GM18873 (cell line): ENCODE results near the gene MEX3A.
"Not testable (repeated sequence)": the region's sequence is repeated elsewhere in the genome, so short reads cannot be mapped to it uniquely, and the experiment has no call there.

ENCODE experiments used
- ATAC-seq: cut with Tn5 transposase; IDR thresholded peaks from one replicate; pipeline ENCODE4 v1.9.1; 2021; ENCODE audit warnings: mild to moderate bottlenecking, moderate library complexity, moderate number of reproducible peaks; ENCODE audit not compliant: unreplicated experiment, low FRiP score

MEX3A gene

GRCh38 chr1:156082309-156083091 lies at the start of gene MEX3A:
MEX3A (minus strand) TSS chr1:156082465; CDS start chr1:156081998, 467 bp downstream.
- no peak for ATAC-seq

GRCh38 chr1:156130578-156130942 lies 48.3 kb upstream of the MEX3A start:
- no peak for ATAC-seq

- no peak for ATAC-seq
Measured at GRCh38 chr1:156129687-156130577, 47.7 kb upstream of the MEX3A start.

- ATAC-seq = no peak
Measured at GRCh38 chr1:156128654-156129597, 46.7 kb upstream of the MEX3A start.

- no peak for ATAC-seq
Measured at GRCh38 chr1:156128308-156128653, 46.0 kb upstream of the MEX3A start.

GRCh38 chr1:156126630-156127534 lies 44.6 kb upstream of the MEX3A start:
- peak; percentile 37 for ATAC-seq

- ATAC-seq = no peak
Measured at GRCh38 chr1:156126043-156126629, 43.9 kb upstream of the MEX3A start.

GRCh38 chr1:156125544-156125943 lies 43.3 kb upstream of the MEX3A start:
- ATAC-seq = not testable (repeated sequence)

- ATAC-seq = no peak
Measured at GRCh38 chr1:156124557-156125483, 42.6 kb upstream of the MEX3A start.

GRCh38 chr1:156123356-156124196 lies 41.3 kb upstream of the MEX3A start:
- ATAC-seq = no peak

GRCh38 chr1:156122519-156123355 lies 40.5 kb upstream of the MEX3A start:
- no peak for ATAC-seq

- ATAC-seq = no peak
Measured at GRCh38 chr1:156122086-156122485, 39.8 kb upstream of the MEX3A start.

GRCh38 chr1:156121457-156121856 lies 39.2 kb upstream of the MEX3A start:
- no peak for ATAC-seq

- not testable (repeated sequence) for ATAC-seq
Measured at GRCh38 chr1:156121005-156121404, 38.7 kb upstream of the MEX3A start.

- ATAC-seq = no peak
Measured at GRCh38 chr1:156120318-156120717, 38.1 kb upstream of the MEX3A start.

GRCh38 chr1:156119503-156120209 lies 37.4 kb upstream of the MEX3A start:
- no peak for ATAC-seq
